ENCODE data around the gene MAP4K1.
"Not testable (repeated sequence)": the region's sequence is repeated elsewhere in the genome, so short reads cannot be mapped to it uniquely, and the experiment has no call there.

The MAP4K1 gene

GRCh38 chr19:38619361-38620174 lies 1.8 kb upstream of the MAP4K1 start:
- DNase-seq: no peak

GRCh38 chr19:38618590-38619360 lies 1.0 kb upstream of the MAP4K1 start, which contains the start of gene EIF3K:
TSS of gene EIF3K (plus strand) at chr19:38619188. CDS start at chr19:38619269, 81 bp downstream.
- DNase-seq: peak; percentile 99

GRCh38 chr19:38617283-38617763 lies 430 bp downstream of the MAP4K1 start:
- no peak for DNase-seq

- DNase-seq: no peak
These were observed 1.5 kb downstream of the MAP4K1 start for GRCh38 chr19:38616265-38616664.

GRCh38 chr19:38615007-38615581 lies 2.7 kb downstream of the MAP4K1 start:
- DNase-seq: no peak

GRCh38 chr19:38614289-38614688 lies 3.5 kb downstream of the MAP4K1 start:
- DNase-seq: no peak

- DNase-seq: no peak
These were observed 11.6 kb downstream of the MAP4K1 start for GRCh38 chr19:38606131-38606530.

- DNase-seq: not testable (repeated sequence)
These were observed 14.9 kb downstream of the MAP4K1 start for GRCh38 chr19:38602856-38603255.

GRCh38 chr19:38599722-38600121 lies 18.0 kb downstream of the MAP4K1 start:
- no peak for DNase-seq

- no peak for DNase-seq
These were observed 20.7 kb downstream of the MAP4K1 start for GRCh38 chr19:38597075-38597474.

GRCh38 chr19:38596057-38596981 lies 21.4 kb downstream of the MAP4K1 start:
- DNase-seq: peak; percentile 70

GRCh38 chr19:38592940-38593339 lies 24.8 kb downstream of the MAP4K1 start:
- no peak for DNase-seq

GRCh38 chr19:38588041-38588440 lies 29.7 kb downstream of the MAP4K1 start:
- no peak for DNase-seq

- DNase-seq: no peak
These were observed 30.2 kb downstream of the MAP4K1 start for GRCh38 chr19:38587562-38587961.

GRCh38 chr19:38583985-38584305 lies 33.8 kb downstream of the MAP4K1 start:
- no peak for DNase-seq

- no peak for DNase-seq
These were observed 34.4 kb downstream of the MAP4K1 start for GRCh38 chr19:38583219-38583984.

- no peak for DNase-seq
These were observed 37.7 kb downstream of the MAP4K1 start for GRCh38 chr19:38580080-38580479.

GRCh38 chr19:38579304-38579703 lies 38.4 kb downstream of the MAP4K1 start:
- DNase-seq: not testable (repeated sequence)

GRCh38 chr19:38577826-38578225 lies 39.9 kb downstream of the MAP4K1 start:
- DNase-seq: no peak

- DNase-seq: no peak
These were observed 46.1 kb downstream of the MAP4K1 start for GRCh38 chr19:38571682-38572081.

GRCh38 chr19:38569368-38569983 lies 48.3 kb downstream of the MAP4K1 start:
- DNase-seq: no peak

All from SHP77 treated with DMSO at 0.1 percent for 48 hours (cell line).